GM18951 (cell line): Measurements from ENCODE around the gene DLG2.

Experiments
- POLR2A ChIP-seq: IDR thresholded peaks from 4 replicates; pipeline ENCODE4 v1.6.1; 2011; ENCODE audit warnings: mild to moderate bottlenecking; ENCODE audit not compliant: insufficient read length, insufficient read depth; ENCODE audit errors: extremely low read depth
- in situ Hi-C: fragments of 300-500 bp; cut with MboI; formaldehyde crosslinking; loops from one replicate; pipeline ENCODE4 v1.12.0; 2022; ENCODE audit warnings: low sequenced_read_pairs, mixed read lengths, inconsistent platforms; ENCODE audit not compliant: unreplicated experiment

The DLG2 gene

GRCh38 chr11:84022201-84022600 lies 1604.9 kb downstream of the DLG2 start:
- TF ChIP-seq POLR2A = no peak
- in situ Hi-C loops = no loop called here

- no peak for TF ChIP-seq POLR2A
- in situ Hi-C loops = no loop called here
Measured at GRCh38 chr11:84021291-84021690, 1605.9 kb downstream of the DLG2 start.

- no peak for TF ChIP-seq POLR2A
- in situ Hi-C loops = no loop called here
Measured at GRCh38 chr11:84019571-84020194, 1607.5 kb downstream of the DLG2 start.

DNA sequence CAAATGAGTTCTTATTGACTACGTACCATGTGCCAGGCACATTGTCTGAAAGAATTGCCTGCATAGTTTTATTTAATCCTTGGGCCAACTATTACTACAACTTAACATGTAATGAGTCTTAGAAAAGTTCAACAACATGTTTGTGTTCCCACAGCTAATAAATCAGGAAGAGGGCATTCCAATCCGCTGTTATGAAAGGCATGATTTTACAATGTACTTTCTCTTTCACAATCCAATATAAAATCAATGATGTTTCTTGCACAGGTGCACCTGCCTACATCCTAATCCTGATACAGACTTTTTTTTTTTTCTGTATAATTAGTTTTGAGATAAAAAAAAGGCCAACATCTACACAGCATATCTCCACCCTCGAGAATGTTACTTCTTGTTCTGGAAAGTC lies 1612.6 kb downstream of the DLG2 start:
- no peak for TF ChIP-seq POLR2A
- in situ Hi-C loops = no loop called here

DNA sequence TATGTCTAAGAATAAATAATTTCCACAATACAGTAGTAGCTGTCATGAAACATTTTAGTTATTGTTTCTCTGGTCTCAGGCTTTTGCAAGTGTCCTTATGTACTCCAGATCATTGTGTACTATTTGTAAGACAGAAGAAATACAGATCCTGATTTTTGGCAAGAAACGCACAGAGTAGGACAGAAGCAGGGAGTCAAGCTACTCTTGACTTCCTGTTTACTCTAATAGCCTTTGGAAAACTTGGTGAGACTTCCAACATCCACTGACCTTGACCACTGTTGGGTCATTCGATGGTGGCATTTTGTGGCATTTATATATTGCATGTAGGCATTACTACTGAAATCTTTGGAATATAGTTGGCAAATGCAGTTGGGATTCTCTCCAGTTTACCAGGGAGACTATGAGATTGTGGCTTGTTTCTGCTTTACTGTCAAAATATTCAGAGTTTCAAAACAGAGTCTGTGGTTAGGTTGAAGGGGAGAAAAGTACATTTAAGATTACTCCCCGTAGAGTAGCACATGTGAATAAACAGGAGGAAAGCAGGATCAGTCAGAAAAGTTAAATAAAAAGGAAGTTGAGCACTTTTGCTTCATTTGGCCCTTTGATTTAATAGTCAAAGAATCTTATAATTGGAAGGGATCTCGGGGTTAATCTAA lies 1614.8 kb downstream of the DLG2 start:
- no peak for TF ChIP-seq POLR2A
- in situ Hi-C loops = no loop called here

- TF ChIP-seq POLR2A = no peak
- in situ Hi-C loops = no loop called here
Measured at GRCh38 chr11:84003181-84003580, 1624.0 kb downstream of the DLG2 start.

GRCh38 chr11:83998921-83999320 lies 1628.2 kb downstream of the DLG2 start:
- no peak for TF ChIP-seq POLR2A
- in situ Hi-C loops = no loop called here

- in situ Hi-C loops = no loop called here
- no peak for TF ChIP-seq POLR2A
Measured at GRCh38 chr11:83990160-83990733, 1636.9 kb downstream of the DLG2 start.

DNA sequence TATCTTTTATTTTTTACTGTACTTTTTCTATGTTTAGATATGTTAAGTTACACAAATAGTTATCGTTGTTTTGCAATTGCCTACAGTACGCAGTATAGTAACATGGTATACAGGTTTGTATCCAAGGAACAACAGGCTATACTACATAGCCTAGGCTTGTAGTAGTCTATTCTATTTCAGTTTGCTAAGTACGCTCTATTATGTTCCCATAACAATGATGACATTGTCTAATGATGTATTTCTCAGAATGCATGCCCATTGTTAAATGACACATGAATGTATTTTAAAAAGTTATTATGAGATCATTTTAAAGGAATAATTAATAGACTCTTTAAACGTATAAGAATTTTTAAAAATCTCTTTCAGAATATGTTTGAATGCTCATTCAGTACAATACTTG lies 1644.3 kb downstream of the DLG2 start:
- no peak for TF ChIP-seq POLR2A
- in situ Hi-C loops = no loop called here

- in situ Hi-C loops = no loop called here
- TF ChIP-seq POLR2A = no peak
Measured at GRCh38 chr11:83979593-83979992, 1647.6 kb downstream of the DLG2 start.

DNA sequence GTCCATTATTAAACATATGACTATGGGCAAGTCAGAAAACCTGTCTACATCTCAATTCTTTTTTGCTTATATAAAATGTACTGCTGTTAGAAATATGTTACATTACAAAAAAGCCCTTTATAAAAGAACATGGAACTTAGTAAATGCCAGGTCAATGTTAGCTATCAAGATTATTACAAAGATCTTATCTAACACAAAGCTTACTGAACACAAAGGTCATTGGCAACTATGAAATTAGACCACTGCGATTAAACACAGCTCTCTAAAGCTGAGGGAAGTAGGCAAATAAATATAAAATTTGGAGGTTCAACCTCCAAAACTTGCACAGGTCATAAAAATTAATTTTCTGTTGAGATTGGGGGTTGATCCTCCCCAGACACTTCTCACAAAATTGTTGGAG lies 1648.2 kb downstream of the DLG2 start:
- no peak for TF ChIP-seq POLR2A
- in situ Hi-C loops = no loop called here

DNA sequence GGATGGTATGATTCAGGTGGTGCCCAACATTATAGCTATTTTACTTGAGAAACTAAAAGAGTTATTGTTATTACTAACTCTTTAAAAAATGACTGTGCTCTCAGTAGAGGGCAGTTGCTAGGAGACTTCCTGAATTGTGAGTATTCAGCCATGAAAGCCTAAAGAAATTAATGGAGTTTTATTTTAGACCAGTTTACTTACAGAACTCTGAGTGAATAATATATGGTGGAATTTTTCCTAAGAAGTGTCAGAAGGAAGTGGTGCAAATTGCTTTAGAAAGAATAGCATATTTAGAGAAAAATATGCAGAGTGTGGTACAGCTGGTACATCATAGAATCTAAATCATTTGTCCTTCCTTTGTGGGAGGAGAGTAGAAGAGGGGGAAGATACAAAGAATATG lies 1651.1 kb downstream of the DLG2 start:
- TF ChIP-seq POLR2A = no peak
- in situ Hi-C loops = no loop called here

DNA sequence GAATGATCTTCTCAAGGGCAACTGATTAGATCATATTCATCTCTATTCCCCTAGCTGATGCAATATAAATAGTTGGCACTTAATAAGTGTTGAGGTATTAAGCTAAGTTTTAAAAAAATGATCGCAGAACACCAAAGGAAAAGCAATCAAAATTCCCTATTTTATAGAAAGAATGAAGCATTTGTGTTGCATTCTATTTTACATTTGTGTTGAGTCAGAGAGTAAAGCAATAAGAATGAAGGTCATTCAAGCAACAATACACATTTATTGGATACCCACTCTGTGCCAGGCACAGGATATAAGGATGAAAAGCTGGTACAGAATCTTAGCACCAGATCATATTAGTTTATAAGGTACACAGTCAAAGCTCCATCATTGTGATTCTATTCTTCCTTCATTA lies 1654.6 kb downstream of the DLG2 start:
- in situ Hi-C loops = no loop called here
- TF ChIP-seq POLR2A = no peak

GRCh38 chr11:83971063-83971462 lies 1656.1 kb downstream of the DLG2 start:
- in situ Hi-C loops = no loop called here
- TF ChIP-seq POLR2A = no peak
